HS-5 (cell line): ENCODE data around the gene CDC42BPA.
A peak's percentile ranks its signal among the peaks of the same experiment; 100 is the strongest.

Source experiments
- DNase-seq: peaks from one replicate; pipeline ENCODE4 v3.0.0-alpha.2; 2012; ENCODE audit warnings: low read depth

Gene CDC42BPA

GRCh38 chr1:226943927-226944326, 374.4 kb downstream of the CDC42BPA start:
- no peak for DNase-seq

- no peak for DNase-seq
Observed at GRCh38 chr1:226943156-226943555, 375.1 kb downstream of the CDC42BPA start.

- DNase-seq = no peak
Observed at GRCh38 chr1:226942392-226942791, 375.9 kb downstream of the CDC42BPA start.

- no peak for DNase-seq
Observed at GRCh38 chr1:226940806-226941067, 377.6 kb downstream of the CDC42BPA start.

GRCh38 chr1:226940029-226940805, 378.1 kb downstream of the CDC42BPA start, which contains the start of gene COQ8A:
Gene COQ8A (plus strand): TSS chr1:226940294. CDS start chr1:226961386, 21,092 bp downstream.
- DNase-seq = peak; percentile 97
